Diencephalon (tissue), 1 donor: ENCODE results near the gene ARHGDIA. TPM values are rescaled to one million over a fixed set of nuclear protein-coding genes. Genes with fewer than 3 reads are reported as not detected.

ENCODE experiments used
- total RNA-seq: library from RNA; depleted of rRNA; stranded (reverse); fragments of >200 nt; gene quantifications from one replicate; pipeline ENCODE4 v1.2.3, GENCODE V29; 2014

ARHGDIA gene
- total RNA-seq = 33.2 TPM

GRCh38 chr17:81870981-81871386 is at the start of gene ARHGDIA:
Gene ARHGDIA (minus strand): TSS chr17:81871337. CDS start chr17:81869930, 1,407 bp downstream.

GRCh38 chr17:81917565-81918332 is 46.6 kb upstream of the ARHGDIA start, which contains the start of gene SIRT7:
Gene SIRT7 (minus strand): TSS chr17:81918176. CDS start chr17:81918131, 45 bp downstream.

GRCh38 chr17:81911277-81911961 is 40.3 kb upstream of the ARHGDIA start, which contains the start of gene PCYT2:
Gene PCYT2 (minus strand): TSS chr17:81911399. CDS start chr17:81911355, 44 bp downstream.

GRCh38 chr17:81902023-81902652 is 31.0 kb upstream of the ARHGDIA start, which contains the start of gene NPB:
Gene NPB (plus strand): TSS chr17:81902238. CDS start chr17:81902278, 40 bp downstream.

GRCh38 chr17:81859906-81860755 is 11.0 kb downstream of the ARHGDIA start, which contains the start of gene P4HB:
Gene P4HB (minus strand): TSS chr17:81860535. CDS start chr17:81860471, 64 bp downstream.

GRCh38 chr17:81834831-81835267 is 36.3 kb downstream of the ARHGDIA start, which contains the start of gene PPP1R27:
Gene PPP1R27 (minus strand): TSS chr17:81835050. CDS start chr17:81834953, 97 bp downstream.

GRCh38 chr17:81833160-81833920 is 37.8 kb downstream of the ARHGDIA start, which contains the start of gene MCRIP1:
Gene MCRIP1 (minus strand): TSS chr17:81833291. CDS start chr17:81824506, 8,785 bp downstream.

Other genes with a start within 250 kb of the ARHGDIA start
- gene NPLOC4, start 234.2 kb downstream of the ARHGDIA start, total RNA-seq = 48.0 TPM
- gene TSPAN10, start 234.1 kb downstream of the ARHGDIA start, total RNA-seq = 0.23 TPM
- not detected for gene PDE6G, start 214.8 kb downstream of the ARHGDIA start, total RNA-seq
- 9.9 TPM for gene OXLD1, start 204.7 kb downstream of the ARHGDIA start, total RNA-seq
- 7.6 TPM for gene CCDC137, start 204.6 kb downstream of the ARHGDIA start, total RNA-seq
- gene ARL16, start 187.5 kb downstream of the ARHGDIA start, total RNA-seq = 43.1 TPM
- 47.1 TPM for gene HGS, start 187.3 kb downstream of the ARHGDIA start, total RNA-seq
- 8.5 TPM for gene MRPL12, start 168.0 kb downstream of the ARHGDIA start, total RNA-seq
- gene SLC25A10, start 159.1 kb downstream of the ARHGDIA start, total RNA-seq = 13.6 TPM
- not detected for gene GCGR, start 67.2 kb downstream of the ARHGDIA start, total RNA-seq
- gene MCRIP1, start 38.0 kb downstream of the ARHGDIA start, total RNA-seq = 88.1 TPM
- gene PPP1R27, start 36.3 kb downstream of the ARHGDIA start, total RNA-seq = not detected
- 90.9 TPM for gene P4HB, start 10.8 kb downstream of the ARHGDIA start, total RNA-seq
- gene ALYREF, start 20.2 kb upstream of the ARHGDIA start, total RNA-seq = 80.3 TPM
- 69.2 TPM for gene ANAPC11, start 20.4 kb upstream of the ARHGDIA start, total RNA-seq
- 4.2 TPM for gene NPB, start 30.9 kb upstream of the ARHGDIA start, total RNA-seq
- 28.8 TPM for gene PCYT2, start 40.1 kb upstream of the ARHGDIA start, total RNA-seq
- 9.0 TPM for gene SIRT7, start 46.8 kb upstream of the ARHGDIA start, total RNA-seq
- 18.5 TPM for gene MAFG, start 56.4 kb upstream of the ARHGDIA start, total RNA-seq
- gene PYCR1, start 66.0 kb upstream of the ARHGDIA start, total RNA-seq = 27.5 TPM
- 1.8 TPM for gene MYADML2, start 75.9 kb upstream of the ARHGDIA start, total RNA-seq
- gene NOTUM, start 89.8 kb upstream of the ARHGDIA start, total RNA-seq = 0.69 TPM
- gene ASPSCR1, start 106.3 kb upstream of the ARHGDIA start, total RNA-seq = 22.6 TPM
- 29.8 TPM for gene CENPX, start 151.5 kb upstream of the ARHGDIA start, total RNA-seq
- gene LRRC45, start 152.0 kb upstream of the ARHGDIA start, total RNA-seq = 11.3 TPM
- 122 TPM for gene RAC3, start 160.3 kb upstream of the ARHGDIA start, total RNA-seq
- gene DCXR, start 166.4 kb upstream of the ARHGDIA start, total RNA-seq = 33.7 TPM
- gene RFNG, start 180.5 kb upstream of the ARHGDIA start, total RNA-seq = 20.1 TPM
- gene GPS1, start 180.6 kb upstream of the ARHGDIA start, total RNA-seq = 84.0 TPM
- gene DUS1L, start 194.5 kb upstream of the ARHGDIA start, total RNA-seq = 20.1 TPM
- gene FASN, start 226.9 kb upstream of the ARHGDIA start, total RNA-seq = 119 TPM